K562 (cell line): ENCODE measurements around the gene MICAL1. TPM values are rescaled to one million over a fixed set of nuclear protein-coding genes. Genes with fewer than 3 reads are reported as not detected.

Source experiments
- ATF1 ChIP-seq, 2 experiments: fragments of 450-650 bp in 1 of 2; IDR thresholded peaks; 2 replicates each; pipeline ENCODE4 v1.6.1; 2016; ENCODE audit warnings: missing compliant biosample characterization in 1 of 2, missing genetic modification characterization in 1 of 2
- EGR1 ChIP-seq: fragments of 450-650 bp; conservative IDR thresholded peaks from 2 replicates; pipeline ENCODE4 v1.6.1; 2017; ENCODE audit warnings: mild to moderate bottlenecking
- ELF2 ChIP-seq: fragments of 250-450 bp; sonication (Bioruptor Pico); IDR thresholded peaks from 2 replicates; pipeline ENCODE4 v1.5.0; 2021; ENCODE audit warnings: mild to moderate bottlenecking
- MLLT1 ChIP-seq, 2 experiments: fragments of 450-650 bp; IDR thresholded peaks; 2 replicates each; pipeline ENCODE4 v1.6.1; 2016
- MNT ChIP-seq, 2 experiments: fragments of 450-650 bp; conservative IDR thresholded peaks; 2 replicates each; pipeline ENCODE4 v1.6.1; 2017; ENCODE audit warnings: mild to moderate bottlenecking in 2 of 2, moderate library complexity in 2 of 2
- NR1H2 ChIP-seq: sonication (generic); formaldehyde crosslinking; IDR thresholded peaks from 2 replicates; pipeline ENCODE4 v1.4.0; 2020; ENCODE audit warnings: mild to moderate bottlenecking, missing genetic modification reagents
- NR2C1 ChIP-seq, 2 experiments: fragments of 450-650 bp; IDR thresholded peaks; 2 replicates each; pipeline ENCODE4 v1.6.1; 2017; ENCODE audit warnings: mild to moderate bottlenecking in 2 of 2, antibody characterized with exemption in 1 of 2, inconsistent platforms in 1 of 2, missing compliant biosample characterization in 1 of 2, missing genetic modification characterization in 1 of 2
- NR3C1 ChIP-seq: sonication (generic); formaldehyde crosslinking; IDR thresholded peaks from 2 replicates; pipeline ENCODE4 v1.8.1; 2022; ENCODE audit warnings: missing genetic modification reagents
- NRF1 ChIP-seq, 2 experiments: fragments of 450-650 bp; IDR thresholded peaks in 1 of 2; conservative IDR thresholded peaks in 1 of 2; 2 replicates each; pipeline ENCODE4 v1.6.1; 2014; ENCODE audit warnings: mild to moderate bottlenecking in 2 of 2
- POLR3A ChIP-seq: IDR thresholded peaks from 2 replicates; pipeline ENCODE4 v1.6.1; 2011; ENCODE audit warnings: borderline replicate concordance, mild to moderate bottlenecking, moderate library complexity; ENCODE audit not compliant: insufficient read length, insufficient read depth; ENCODE audit errors: extremely low read depth
- POU5F1 ChIP-seq: fragments of 150-350 bp; IDR thresholded peaks from 2 replicates; pipeline ENCODE4 v1.6.1; 2014; ENCODE audit warnings: borderline replicate concordance, low read length, low read depth, mild to moderate bottlenecking; ENCODE audit not compliant: partially characterized antibody
- RB1 ChIP-seq: fragments of 450-650 bp; IDR thresholded peaks from 2 replicates; pipeline ENCODE4 v1.6.1; 2017; ENCODE audit warnings: low read depth, mild to moderate bottlenecking
- SMAD4 ChIP-seq: fragments of 250-450 bp; sonication (Bioruptor Pico); conservative IDR thresholded peaks from 2 replicates; pipeline ENCODE4 v1.8.0; 2021; ENCODE audit warnings: inconsistent platforms, mild to moderate bottlenecking, moderate library complexity
- SRF ChIP-seq, 2 experiments: fragments of 250-450, 450-650 bp in 1 of 2; sonication (Bioruptor Pico) in 1 of 2; sonication (generic) in 1 of 2; formaldehyde crosslinking; IDR thresholded peaks; 2 replicates each; pipeline versions ENCODE4 v1.5.0 to v1.5.1; 2020 to 2022; ENCODE audit warnings: mild to moderate bottlenecking in 1 of 2, missing genetic modification reagents in 1 of 2
- TEAD4 ChIP-seq, 2 experiments: sonication (generic) in 1 of 2; formaldehyde crosslinking in 1 of 2; IDR thresholded peaks; 2 replicates each; pipeline versions ENCODE4 v1.6.1 to v1.8.0; 2012 to 2022; ENCODE audit warnings: borderline replicate concordance in 1 of 2, inconsistent platforms in 1 of 2, low read length in 1 of 2, mild to moderate bottlenecking in 1 of 2, missing genetic modification reagents in 1 of 2
- USF1 ChIP-seq: sonication (generic); formaldehyde crosslinking; IDR thresholded peaks from 2 replicates; pipeline ENCODE4 v1.9.0; 2022; ENCODE audit warnings: mild to moderate bottlenecking, missing genetic modification reagents
- ZNF347 ChIP-seq: fragments of 450-650 bp; formaldehyde crosslinking; IDR thresholded peaks from 2 replicates; pipeline ENCODE4 v1.4.0; 2020; ENCODE audit warnings: low read depth, mild to moderate bottlenecking, moderate library complexity
- ZNF445 ChIP-seq: fragments of 250-450 bp; sonication (Bioruptor Pico); IDR thresholded peaks from 2 replicates; pipeline ENCODE4 v1.4.0; 2020; ENCODE audit warnings: low read depth, mild to moderate bottlenecking, moderate library complexity
- ZNF778 ChIP-seq: fragments of 450-650 bp; formaldehyde crosslinking; IDR thresholded peaks from 2 replicates; pipeline ENCODE4 v1.4.0; 2020; ENCODE audit warnings: mild to moderate bottlenecking, moderate library complexity
- polyA plus RNA-seq, 8 experiments: library from polyadenylated mRNA; depleted of rRNA in 4 of 8; stranded (reverse) in 5 of 8; unstranded in 3 of 8; fragments of >200 nt; fragmentation: Nextera tagmentation in 2 of 8; fragmentation: Illumina TruSeq in 1 of 8; extraction: Ambion mirVana in 2 of 8; extraction: Trizol in 1 of 8; gene quantifications; 2 replicates each; pipeline versions ENCODE4 v1.2.1 to v1.2.3, GENCODE V29; 2011 to 2014; ENCODE audit warnings: inconsistent platforms in 1 of 8, missing spikeins in 1 of 8
- total RNA-seq, 7 experiments: library from RNA; depleted of rRNA in 6 of 7; stranded (reverse); fragments of >200 nt in 6 of 7; fragmentation: Illumina TruSeq in 2 of 7; extraction: Trizol in 2 of 7; gene quantifications; 2 replicates each; pipeline versions ENCODE4 v1.2.1 to v1.2.3, GENCODE V29; 2011 to 2021; ENCODE audit warnings: low replicate concordance in 1 of 7
- TF ChIP-seq, protein P1 (sequence below): sonication (generic); formaldehyde crosslinking; IDR thresholded peaks from 2 replicates; pipeline ENCODE4 v1.8.0; 2022; ENCODE audit warnings: missing genetic modification reagents, mild to moderate bottlenecking, moderate library complexity, borderline replicate concordance

The MICAL1 gene
- total and polyA plus RNA-seq, 9 of the 15 experiments (the other 6 are each of a cell fraction or from before 2014, with no cell fraction given) = 0.07 to 15.2 (median 7.0) TPM

GRCh38 chr6:109456111-109456583, 575 bp upstream of the MICAL1 start (continued):
- TF ChIP-seq MNT (conservative IDR thresholded peaks at IDR 0.05) (peak in 1 of 2 experiments; percentile 5; a peak in 1 of 4 replicates), ATF1 (CRISPR knock-in tag; IDR thresholded peaks at IDR 0.05) (no peak), ATF1 (tag; IDR thresholded peaks at IDR 0.05) (no peak), ZNF445 (no peak), RB1 (0 out of 2 replicates have a peak, but pooled peaks have one; percentile 61), POLR3A (no peak), MLLT1 (IDR thresholded peaks at IDR 0.05) (no peak), TEAD4 (IDR thresholded peaks at IDR 0.05; ENCODE audit: low read length) (no peak), TEAD4 (CRISPR knock-in tag; IDR thresholded peaks at IDR 0.05; ENCODE audit: borderline replicate concordance) (no peak), SMAD4 (CRISPR knock-in tag) (peak; percentile 65), NR2C1 (IDR thresholded peaks at IDR 0.05) (no peak), NR2C1 (tag; IDR thresholded peaks at IDR 0.05) (no peak), NR1H2 (CRISPR knock-in tag) (no peak), EGR1 (peak; percentile 87), ELF2 (no peak), SRF (CRISPR knock-in tag; IDR thresholded peaks at IDR 0.05) (0 out of 4 replicates have a peak, but pooled peaks of 1 of the 2 experiments have one; percentile 3), POU5F1 (no peak), USF1 (CRISPR knock-in tag) (no peak), NRF1 (conservative IDR thresholded peaks at IDR 0.05 in 1 of 2, IDR thresholded peaks at IDR 0.05 in 1 of 2) (0 out of 4 replicates have a peak, but pooled peaks of 1 of the 2 experiments have one; percentile 16), ZNF778 (CRISPR knock-in tag) (no peak), NR3C1 (no peak), ZNF347 (CRISPR knock-in tag) (no peak)
- TF ChIP-seq, protein P1, sequence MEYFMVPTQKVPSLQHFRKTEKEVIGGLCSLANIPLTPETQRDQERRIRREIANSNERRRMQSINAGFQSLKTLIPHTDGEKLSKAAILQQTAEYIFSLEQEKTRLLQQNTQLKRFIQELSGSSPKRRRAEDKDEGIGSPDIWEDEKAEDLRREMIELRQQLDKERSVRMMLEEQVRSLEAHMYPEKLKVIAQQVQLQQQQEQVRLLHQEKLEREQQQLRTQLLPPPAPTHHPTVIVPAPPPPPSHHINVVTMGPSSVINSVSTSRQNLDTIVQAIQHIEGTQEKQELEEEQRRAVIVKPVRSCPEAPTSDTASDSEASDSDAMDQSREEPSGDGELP (CRISPR knock-in tag) = peak; percentile 9; the same call in 1 of the 2 replicates
